ENCODE data around the gene BIN2. TPM values are rescaled to one million over a fixed set of nuclear protein-coding genes. Genes with fewer than 3 reads are reported as not detected.
"Not testable (repeated sequence)": the region's sequence is repeated elsewhere in the genome, so short reads cannot be mapped to it uniquely, and the experiment has no call there.

The BIN2 gene
- total RNA-seq, 4 donors from 2014 or later = 1.3 to 3.0 (median 2.5) TPM

- Histone ChIP-seq H3K27me3 (no peaks in the 10 kb centered on the region), H3K9me3 (no peaks in the 10 kb centered on the region), H3K4me1 (no peaks in the 10 kb centered on the region), H3K27ac (no peak overlapping the region), H3K4me3 (replicated peaks in 1 of 3) (no peak overlapping the region), H3K36me3 (no peaks in the 10 kb centered on the region)
- no peak for TF ChIP-seq POLR2A (IDR thresholded peaks at IDR 0.05)
- TF ChIP-seq, protein P1, sequence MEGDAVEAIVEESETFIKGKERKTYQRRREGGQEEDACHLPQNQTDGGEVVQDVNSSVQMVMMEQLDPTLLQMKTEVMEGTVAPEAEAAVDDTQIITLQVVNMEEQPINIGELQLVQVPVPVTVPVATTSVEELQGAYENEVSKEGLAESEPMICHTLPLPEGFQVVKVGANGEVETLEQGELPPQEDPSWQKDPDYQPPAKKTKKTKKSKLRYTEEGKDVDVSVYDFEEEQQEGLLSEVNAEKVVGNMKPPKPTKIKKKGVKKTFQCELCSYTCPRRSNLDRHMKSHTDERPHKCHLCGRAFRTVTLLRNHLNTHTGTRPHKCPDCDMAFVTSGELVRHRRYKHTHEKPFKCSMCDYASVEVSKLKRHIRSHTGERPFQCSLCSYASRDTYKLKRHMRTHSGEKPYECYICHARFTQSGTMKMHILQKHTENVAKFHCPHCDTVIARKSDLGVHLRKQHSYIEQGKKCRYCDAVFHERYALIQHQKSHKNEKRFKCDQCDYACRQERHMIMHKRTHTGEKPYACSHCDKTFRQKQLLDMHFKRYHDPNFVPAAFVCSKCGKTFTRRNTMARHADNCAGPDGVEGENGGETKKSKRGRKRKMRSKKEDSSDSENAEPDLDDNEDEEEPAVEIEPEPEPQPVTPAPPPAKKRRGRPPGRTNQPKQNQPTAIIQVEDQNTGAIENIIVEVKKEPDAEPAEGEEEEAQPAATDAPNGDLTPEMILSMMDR (IDR thresholded peaks at IDR 0.05) = no peak
- intact Hi-C loops (cut with DNase I) = no loop called here
- DNase-seq = no peak
- WGBS, 2 donors = 84 to 96% methylated on average over 1 of the region's 1 CpG
Observed at GRCh38 chr12:51311389-51311788, 12.6 kb downstream of the BIN2 start.

DNA sequence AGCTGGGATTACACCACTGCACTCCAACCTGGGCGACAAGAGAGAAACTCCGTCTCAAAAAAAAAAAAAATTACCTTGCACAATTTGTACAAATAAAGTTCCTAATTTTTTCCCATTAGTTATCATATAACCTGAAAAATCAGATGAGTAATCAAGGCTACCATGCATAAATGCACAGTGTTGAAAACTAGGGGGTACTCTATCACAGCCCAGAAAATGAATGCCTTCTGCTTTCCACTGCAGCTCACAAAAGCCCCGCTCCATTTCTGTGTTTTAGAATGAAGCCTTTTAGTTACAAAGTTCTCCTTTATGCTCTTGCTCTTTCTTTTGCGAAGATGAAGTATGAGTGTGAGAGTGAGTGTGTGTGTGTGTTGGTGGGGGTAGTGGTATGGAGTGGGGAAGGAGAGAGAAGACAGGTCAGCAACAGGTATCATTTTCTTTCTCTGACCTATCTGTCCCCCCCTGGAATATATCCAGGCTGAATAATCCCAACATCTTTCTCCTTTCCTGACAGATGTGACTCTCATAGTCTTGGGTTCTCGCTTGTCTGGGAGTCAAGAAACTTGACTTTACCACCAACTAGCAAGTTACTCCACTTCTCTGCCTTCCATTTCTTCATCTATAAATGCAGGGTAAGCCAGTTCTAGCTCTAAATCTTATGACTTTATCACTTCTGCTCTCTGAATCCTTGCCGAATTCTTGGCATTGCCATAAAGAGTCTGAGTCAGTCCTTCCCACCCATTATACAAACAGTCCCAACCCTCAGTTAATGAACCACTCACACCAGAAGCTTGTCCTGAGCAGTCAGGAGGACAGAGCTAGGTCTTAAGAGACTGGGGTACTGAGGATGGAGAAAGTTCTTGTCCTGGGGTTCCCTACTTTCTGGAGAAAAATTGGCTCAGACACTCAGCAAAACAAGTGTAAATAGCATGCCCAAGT lies 16.1 kb downstream of the BIN2 start:
- TF ChIP-seq POLR2A (IDR thresholded peaks at IDR 0.05) = no peak
- TF ChIP-seq, protein P1 (IDR thresholded peaks at IDR 0.05) = no peak
- Histone ChIP-seq H3K4me3 (replicated peaks in 1 of 3) (no peak overlapping the region), H3K27ac (no peak overlapping the region), H3K36me3 (no peaks in the 10 kb centered on the region), H3K27me3 (no peaks in the 10 kb centered on the region), H3K9me3 (no peaks in the 10 kb centered on the region), H3K4me1 (no peaks in the 10 kb centered on the region)
- WGBS, 2 donors = 82% methylated on average over 6 of the region's 6 CpGs
- intact Hi-C loops (cut with DNase I) = no loop called here
- DNase-seq = no peak

- H3K4me3 ChIP-seq (replicated peaks in 1 of 3) = no peak overlapping the region
- no peak overlapping the region for H3K27ac ChIP-seq
- 92 to 94% methylated on average over 5 of the region's 5 CpGs for WGBS, 2 donors
- H3K27me3 ChIP-seq = no peaks in the 10 kb centered on the region
- no peaks in the 10 kb centered on the region for H3K4me1 ChIP-seq
- no peaks in the 10 kb centered on the region for H3K36me3 ChIP-seq
- no peak for DNase-seq
- H3K9me3 ChIP-seq = no peaks in the 10 kb centered on the region
- TF ChIP-seq, protein P1 (IDR thresholded peaks at IDR 0.05) = no peak
- TF ChIP-seq POLR2A (IDR thresholded peaks at IDR 0.05) = no peak
- intact Hi-C loops (cut with DNase I) = no loop called here
Observed at GRCh38 chr12:51306507-51306906, 17.5 kb downstream of the BIN2 start.

GRCh38 chr12:51300768-51301167 lies 23.2 kb downstream of the BIN2 start:
- H3K27me3 ChIP-seq; H3K4me3 ChIP-seq (replicated peaks in 1 of 3); H3K4me1 ChIP-seq; intact Hi-C loops (cut with DNase I); H3K27ac ChIP-seq; H3K36me3 ChIP-seq; H3K9me3 ChIP-seq; DNase-seq: not testable (repeated sequence)
- WGBS, 2 donors = 93 to 94% methylated on average over 10 of the region's 10 CpGs

- Histone ChIP-seq H3K4me1 (no peaks in the 10 kb centered on the region), H3K27ac (no peak overlapping the region), H3K9me3 (no peaks in the 10 kb centered on the region), H3K27me3 (no peaks in the 10 kb centered on the region), H3K36me3 (no peaks in the 10 kb centered on the region), H3K4me3 (replicated peaks in 1 of 3) (no peak overlapping the region)
- intact Hi-C loops (cut with DNase I) = no loop called here
- TF ChIP-seq POLR2A (IDR thresholded peaks at IDR 0.05) = no peak
- TF ChIP-seq, protein P1 (IDR thresholded peaks at IDR 0.05) = no peak
- 88 to 90% methylated on average over 5 of the region's 5 CpGs for WGBS, 2 donors
- no peak for DNase-seq
Observed at GRCh38 chr12:51295651-51296050, 28.3 kb downstream of the BIN2 start.

DNA sequence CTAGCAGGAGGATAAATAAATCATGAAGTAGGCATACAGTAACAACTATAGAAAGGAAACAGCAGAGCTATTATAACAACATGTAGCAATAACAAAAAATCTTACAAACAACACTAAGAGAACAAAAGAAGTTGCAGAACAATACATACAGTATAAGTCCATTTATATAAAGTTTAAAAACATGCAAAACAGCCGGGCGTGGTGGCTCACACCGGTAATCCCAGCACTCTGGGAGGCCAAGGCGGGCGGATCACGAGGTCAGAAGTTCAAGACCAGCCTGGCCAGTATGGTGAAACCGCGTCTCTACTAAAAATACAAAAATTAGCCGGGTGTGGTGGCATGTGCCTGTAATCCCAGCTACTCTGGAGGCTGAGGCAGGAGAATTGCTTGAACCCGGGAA lies 29.9 kb downstream of the BIN2 start:
- DNase-seq; H3K27ac ChIP-seq; H3K36me3 ChIP-seq; intact Hi-C loops (cut with DNase I); H3K4me3 ChIP-seq (replicated peaks in 1 of 3); H3K27me3 ChIP-seq; H3K9me3 ChIP-seq; H3K4me1 ChIP-seq: not testable (repeated sequence)
- WGBS, 2 donors = 91 to 93% methylated on average over 10 of the region's 10 CpGs
